Endodermal cell (in vitro differentiated cells): Measurements from ENCODE around the gene WDTC1. TPM values are rescaled to one million over a fixed set of nuclear protein-coding genes. Genes with fewer than 3 reads are reported as not detected.
"Not testable (repeated sequence)": the region's sequence is repeated elsewhere in the genome, so short reads cannot be mapped to it uniquely, and the experiment has no call there.

Experiments
- DNase-seq: peaks from one replicate; pipeline ENCODE4 v3.0.0-alpha.2; 2017
- H3K27ac ChIP-seq: 2 replicates; pipeline ENCODE4 v1.5.1; 2013; ENCODE audit warnings: mild to moderate bottlenecking, low read depth, low read length, moderate library complexity
- H3K27me3 ChIP-seq: 2 replicates; pipeline ENCODE4 v1.6.1; 2013; ENCODE audit warnings: mild to moderate bottlenecking, low read length, moderate library complexity; ENCODE audit not compliant: insufficient read depth, control insufficient read depth, poor library complexity, severe bottlenecking
- H3K36me3 ChIP-seq: 2 replicates; pipeline ENCODE4 v1.7.0; 2013; ENCODE audit warnings: mild to moderate bottlenecking, low read length, moderate library complexity; ENCODE audit not compliant: control insufficient read depth, insufficient read depth
- H3K4me1 ChIP-seq: one replicate; pipeline ENCODE4 v1.7.0; 2013; ENCODE audit warnings: low read length; ENCODE audit not compliant: control insufficient read depth, insufficient read depth
- H3K4me3 ChIP-seq: 2 replicates; pipeline ENCODE4 v1.5.1; 2013; ENCODE audit warnings: mild to moderate bottlenecking, low read length, moderate library complexity
- H3K9ac ChIP-seq: 2 replicates; pipeline ENCODE4 v1.6.1; 2013; ENCODE audit warnings: mild to moderate bottlenecking, low read length, moderate library complexity; ENCODE audit not compliant: poor library complexity, severe bottlenecking; ENCODE audit errors: extremely low read depth
- H3K9me3 ChIP-seq: 2 replicates; pipeline ENCODE4 v1.6.1; 2013; ENCODE audit warnings: mild to moderate bottlenecking, low read length, moderate library complexity; ENCODE audit not compliant: control insufficient read depth
- H3K27ac Mint-ChIP-seq: 2 replicates; pipeline ENCODE4 v1.8.0; 2020; ENCODE audit warnings: mixed read lengths
- H3K27me3 Mint-ChIP-seq: 2 replicates; pipeline ENCODE4 v1.8.0; 2021; ENCODE audit warnings: mild to moderate bottlenecking, mixed read lengths; ENCODE audit not compliant: insufficient read depth
- H3K36me3 Mint-ChIP-seq: 2 replicates; pipeline ENCODE4 v1.8.0; 2020; ENCODE audit warnings: low read depth, mixed read lengths
- H3K4me1 Mint-ChIP-seq: 2 replicates; pipeline ENCODE4 v1.8.0; 2020; ENCODE audit warnings: mixed read lengths
- H3K4me3 Mint-ChIP-seq: 2 replicates; pipeline ENCODE4 v1.8.0; 2020; ENCODE audit warnings: mild to moderate bottlenecking, moderate library complexity, mixed read lengths
- H3K9me3 Mint-ChIP-seq: 2 replicates; pipeline ENCODE4 v1.8.0; 2020; ENCODE audit warnings: mild to moderate bottlenecking, mixed read lengths
- WGBS, 2 experiments: methylation state at CpG; one replicate each; pipeline versions ENCODE4 v1.1.5 to v1.1.7; 2013; ENCODE audit warnings: missing lambda C conversion rate in 2 of 2, mixed read lengths in 1 of 2; ENCODE audit not compliant: insufficient coverage in 1 of 2, insufficient read length in 1 of 2; 5-methylcytosine and 5-hydroxymethylcytosine counted together
- total RNA-seq, 2 donors: library from RNA; stranded (reverse); fragmentation: NEBNext Ultra II Directional in 1 of 2; extraction: Animal tissue kit (Norgen Biotek cat#: 25700) in 1 of 2; gene quantifications; 2 replicates in 1 of 2; 3 replicates in 1 of 2; pipeline ENCODE4 v1.2.1, GENCODE V29; 2021
- TF ChIP-seq, protein P1 (sequence below): fragments of 200-600 bp; sonication (generic); conservative IDR thresholded peaks from 2 replicates; pipeline ENCODE4 v1.5.0; 2021; ENCODE audit warnings: antibody characterized with exemption, mild to moderate bottlenecking

Gene WDTC1
- total RNA-seq, 2 donors from 2014 or later, result 34.7 to 41.9 TPM

DNA sequence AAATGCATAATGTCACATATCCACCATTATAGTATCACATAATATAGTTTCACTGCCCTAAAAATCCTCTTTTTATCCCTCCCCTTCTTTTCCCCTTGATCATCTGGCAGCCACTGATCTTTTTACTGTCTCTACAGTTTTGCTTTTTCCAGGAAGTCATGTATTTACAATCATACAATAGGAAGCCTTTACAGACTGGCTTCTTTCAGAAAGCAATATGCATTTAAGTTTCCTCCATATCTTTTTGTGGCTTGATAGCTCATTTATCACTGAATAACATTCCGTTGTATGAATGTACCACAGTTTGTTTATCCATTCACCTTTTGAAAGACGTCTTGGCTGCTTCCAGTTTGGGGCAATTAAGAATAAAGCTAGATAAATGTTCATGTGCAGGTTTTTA is 14.3 kb upstream of the WDTC1 start:
- peaks cover 2% of the 10 kb centered on the region for H3K9me3 Mint-ChIP-seq
- Histone ChIP-seq H3K36me3 (no peaks in the 10 kb centered on the region), H3K9me3 (no peaks in the 10 kb centered on the region), H3K4me3 (no peak overlapping the region), H3K27ac (no peak overlapping the region), H3K4me1 (no peaks in the 10 kb centered on the region), H3K9ac (no peak overlapping the region), H3K27me3 (no peaks in the 10 kb centered on the region)
- no peak overlapping the region for H3K4me3 Mint-ChIP-seq
- H3K36me3 Mint-ChIP-seq, result no peaks in the 10 kb centered on the region
- TF ChIP-seq, protein P1, sequence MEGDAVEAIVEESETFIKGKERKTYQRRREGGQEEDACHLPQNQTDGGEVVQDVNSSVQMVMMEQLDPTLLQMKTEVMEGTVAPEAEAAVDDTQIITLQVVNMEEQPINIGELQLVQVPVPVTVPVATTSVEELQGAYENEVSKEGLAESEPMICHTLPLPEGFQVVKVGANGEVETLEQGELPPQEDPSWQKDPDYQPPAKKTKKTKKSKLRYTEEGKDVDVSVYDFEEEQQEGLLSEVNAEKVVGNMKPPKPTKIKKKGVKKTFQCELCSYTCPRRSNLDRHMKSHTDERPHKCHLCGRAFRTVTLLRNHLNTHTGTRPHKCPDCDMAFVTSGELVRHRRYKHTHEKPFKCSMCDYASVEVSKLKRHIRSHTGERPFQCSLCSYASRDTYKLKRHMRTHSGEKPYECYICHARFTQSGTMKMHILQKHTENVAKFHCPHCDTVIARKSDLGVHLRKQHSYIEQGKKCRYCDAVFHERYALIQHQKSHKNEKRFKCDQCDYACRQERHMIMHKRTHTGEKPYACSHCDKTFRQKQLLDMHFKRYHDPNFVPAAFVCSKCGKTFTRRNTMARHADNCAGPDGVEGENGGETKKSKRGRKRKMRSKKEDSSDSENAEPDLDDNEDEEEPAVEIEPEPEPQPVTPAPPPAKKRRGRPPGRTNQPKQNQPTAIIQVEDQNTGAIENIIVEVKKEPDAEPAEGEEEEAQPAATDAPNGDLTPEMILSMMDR, result no peak
- H3K27me3 Mint-ChIP-seq, result no peaks in the 10 kb centered on the region
- H3K27ac Mint-ChIP-seq, result no peak overlapping the region
- H3K4me1 Mint-ChIP-seq, result no peaks in the 10 kb centered on the region
- WGBS, 2 experiments, result 92 to 100% methylated on average over 1 to 2 of the region's 2 CpGs
- no peak for DNase-seq

DNA sequence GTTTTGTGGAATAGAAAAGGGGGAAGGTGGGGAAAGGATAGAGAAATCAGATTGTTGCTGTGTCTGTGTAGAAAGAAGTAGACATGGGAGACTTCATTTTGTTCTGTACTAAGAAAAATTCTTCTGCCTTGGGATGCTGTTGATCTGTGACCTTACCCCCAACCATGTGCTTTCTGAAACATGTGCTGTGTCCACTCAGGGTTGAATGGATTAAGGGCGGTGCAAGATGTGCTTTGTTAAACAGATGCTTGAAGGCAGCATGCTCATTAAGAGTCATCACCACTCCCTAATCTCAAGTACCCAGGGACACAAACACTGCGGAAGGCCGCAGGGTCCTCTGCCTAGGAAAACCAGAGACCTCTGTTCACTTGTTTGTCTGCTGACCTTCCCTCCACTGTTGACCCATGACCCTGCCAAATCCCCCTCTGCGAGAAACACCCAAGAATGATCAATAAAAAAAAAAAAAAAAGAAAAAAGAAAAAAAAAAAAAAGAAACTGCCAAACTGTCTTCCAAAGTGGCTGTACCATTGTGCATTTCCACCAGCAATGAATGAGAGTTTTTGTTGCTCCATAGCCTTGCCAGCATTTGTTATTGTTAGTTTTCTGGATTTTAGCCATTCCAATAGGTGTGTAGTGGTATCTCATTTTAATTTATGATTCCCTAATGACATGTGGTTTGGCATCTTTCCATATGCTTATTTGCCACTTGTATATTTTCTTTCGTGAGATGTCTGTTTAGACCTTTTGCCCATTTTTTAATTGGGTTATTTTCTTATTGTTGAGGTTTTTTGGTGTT is 13.5 kb upstream of the WDTC1 start:
- H3K9me3 Mint-ChIP-seq, H3K9me3 ChIP-seq, H3K27me3 ChIP-seq, H3K36me3 ChIP-seq, H3K4me1 Mint-ChIP-seq, H3K27ac Mint-ChIP-seq, H3K27me3 Mint-ChIP-seq, H3K4me3 Mint-ChIP-seq, DNase-seq, H3K36me3 Mint-ChIP-seq, H3K9ac ChIP-seq, H3K4me1 ChIP-seq, H3K4me3 ChIP-seq, H3K27ac ChIP-seq: not testable (repeated sequence)
- WGBS, 2 experiments, result 77 to 100% methylated on average over 1 to 3 of the region's 5 CpGs

DNA sequence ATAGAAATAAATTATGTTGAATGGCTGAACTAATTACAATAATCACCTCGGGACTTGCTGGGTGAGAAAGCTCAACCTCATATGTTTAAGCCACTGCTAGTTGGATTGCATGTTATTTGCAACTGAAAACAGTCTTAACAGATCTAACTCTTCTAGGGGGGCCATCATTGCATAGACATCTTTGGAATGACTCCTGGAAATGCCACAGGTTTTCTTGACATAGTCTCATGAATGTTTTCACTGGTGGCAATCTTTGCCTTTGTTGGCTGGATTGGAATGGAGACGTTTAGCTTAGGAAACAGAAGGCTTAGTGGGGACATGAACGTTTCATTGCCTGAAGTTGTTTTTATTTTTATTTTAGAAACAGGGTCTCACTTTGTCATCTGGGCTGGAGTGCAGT is 8.8 kb upstream of the WDTC1 start:
- no peaks in the 10 kb centered on the region for H3K36me3 Mint-ChIP-seq
- TF ChIP-seq, protein P1, result no peak
- no peaks in the 10 kb centered on the region for H3K27me3 Mint-ChIP-seq
- no peak overlapping the region for H3K27ac Mint-ChIP-seq
- no peak for DNase-seq
- Histone ChIP-seq H3K27me3 (no peaks in the 10 kb centered on the region), H3K4me1 (no peaks in the 10 kb centered on the region), H3K9ac (no peak overlapping the region), H3K4me3 (no peak overlapping the region), H3K36me3 (no peaks in the 10 kb centered on the region), H3K27ac (no peak overlapping the region), H3K9me3 (no peaks in the 10 kb centered on the region)
- no peaks in the 10 kb centered on the region for H3K4me1 Mint-ChIP-seq
- no peak overlapping the region for H3K4me3 Mint-ChIP-seq
- H3K9me3 Mint-ChIP-seq, result peaks cover 2% of the 10 kb centered on the region
- WGBS, 2 experiments, result 75 to 93% methylated on average over 3 of the region's 3 CpGs
